ENCODE measurements around the gene MYBL2.

DNA sequence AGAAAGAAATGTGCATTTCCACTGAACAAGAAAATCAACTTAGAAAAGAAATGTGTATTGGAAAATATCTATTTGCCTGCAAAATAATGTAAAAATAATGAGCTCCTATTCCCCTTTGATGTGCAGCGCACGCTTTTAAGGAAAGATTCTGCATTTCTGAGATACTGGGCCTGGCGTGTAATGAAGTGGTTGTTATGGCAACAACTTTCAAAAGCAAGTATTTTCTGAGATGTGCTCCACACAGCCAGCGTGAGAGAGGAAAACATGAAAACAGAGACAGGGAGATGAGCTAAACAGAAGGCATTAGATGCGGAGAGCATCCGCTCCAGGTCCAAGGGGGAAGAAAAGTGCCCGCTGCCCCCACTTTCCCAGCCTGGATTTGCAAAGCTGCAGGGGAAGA lies 99.0 kb downstream of the MYBL2 start:
- no peak for TF ChIP-seq JUND (IDR thresholded peaks at IDR 0.05)
- TF ChIP-seq GABPA (IDR thresholded peaks at IDR 0.05 in 1 of 2, conservative IDR thresholded peaks at IDR 0.05 in 1 of 2), result no peak
- TF ChIP-seq CTCF (IDR thresholded peaks at IDR 0.05; ENCODE audit: low read depth, low read length, missing input control), result no peak
- no peak for TF ChIP-seq SP1 (IDR thresholded peaks at IDR 0.05)
- TF ChIP-seq TAF1 (conservative IDR thresholded peaks at IDR 0.05), result no peak
